ENCODE results near the gene PNPO.
A peak's percentile ranks its signal among the peaks of the same experiment; 100 is the strongest.

DNA sequence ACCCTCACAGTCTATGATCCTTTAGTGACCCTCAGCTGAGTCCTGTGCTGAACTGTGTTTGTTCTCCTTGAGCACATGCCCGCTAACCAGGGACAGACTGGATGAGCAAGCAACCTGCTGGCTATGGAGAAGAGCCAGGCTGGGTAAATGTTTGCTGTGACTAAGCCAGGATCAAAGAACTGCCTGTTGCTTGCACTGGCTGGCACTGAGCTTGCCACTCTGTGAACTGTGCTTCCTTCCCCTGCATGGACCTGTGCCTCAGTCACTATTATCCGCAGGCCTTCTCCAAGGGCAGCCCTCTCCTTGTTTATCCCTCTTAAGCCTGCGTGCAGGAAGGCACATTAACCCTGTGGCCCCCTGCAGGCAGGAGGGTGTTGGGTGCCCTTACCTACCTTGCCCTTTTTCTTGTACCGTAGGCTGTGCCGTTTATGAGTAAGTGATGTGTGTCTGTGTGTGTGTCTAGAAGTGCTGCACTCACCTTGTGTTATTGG is 7.4 kb downstream of the PNPO start:
- TF ChIP-seq EZH2 (IDR thresholded peaks at IDR 0.05; ENCODE audit: low read length), result no peak
- TF ChIP-seq, protein P1, sequence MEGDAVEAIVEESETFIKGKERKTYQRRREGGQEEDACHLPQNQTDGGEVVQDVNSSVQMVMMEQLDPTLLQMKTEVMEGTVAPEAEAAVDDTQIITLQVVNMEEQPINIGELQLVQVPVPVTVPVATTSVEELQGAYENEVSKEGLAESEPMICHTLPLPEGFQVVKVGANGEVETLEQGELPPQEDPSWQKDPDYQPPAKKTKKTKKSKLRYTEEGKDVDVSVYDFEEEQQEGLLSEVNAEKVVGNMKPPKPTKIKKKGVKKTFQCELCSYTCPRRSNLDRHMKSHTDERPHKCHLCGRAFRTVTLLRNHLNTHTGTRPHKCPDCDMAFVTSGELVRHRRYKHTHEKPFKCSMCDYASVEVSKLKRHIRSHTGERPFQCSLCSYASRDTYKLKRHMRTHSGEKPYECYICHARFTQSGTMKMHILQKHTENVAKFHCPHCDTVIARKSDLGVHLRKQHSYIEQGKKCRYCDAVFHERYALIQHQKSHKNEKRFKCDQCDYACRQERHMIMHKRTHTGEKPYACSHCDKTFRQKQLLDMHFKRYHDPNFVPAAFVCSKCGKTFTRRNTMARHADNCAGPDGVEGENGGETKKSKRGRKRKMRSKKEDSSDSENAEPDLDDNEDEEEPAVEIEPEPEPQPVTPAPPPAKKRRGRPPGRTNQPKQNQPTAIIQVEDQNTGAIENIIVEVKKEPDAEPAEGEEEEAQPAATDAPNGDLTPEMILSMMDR (optimal IDR thresholded peaks at IDR 0.05 in 1 of 3, IDR thresholded peaks at IDR 0.05 in 1 of 3, conservative IDR thresholded peaks at IDR 0.05 in 1 of 3; ENCODE audit: extremely low read depth in 1 of 3, insufficient read depth in 2 of 3, low read length in 3 of 3), result peak in 1 of 3 experiments; percentile 42

All from keratinocyte (primary cell).